Stimulated activated CD8-positive, alpha-beta memory T cell treated with anti-CD3 and anti-CD28 coated beads, Interleukin-15, amount 100 ng/mL, for 1 hour (primary cell): ENCODE data around the gene SH2D7.

ENCODE experiments used
- DNase-seq: peaks from one replicate; pipeline ENCODE4 v3.0.0-alpha.2; 2020; ENCODE audit warnings: low read depth

Gene SH2D7

DNA sequence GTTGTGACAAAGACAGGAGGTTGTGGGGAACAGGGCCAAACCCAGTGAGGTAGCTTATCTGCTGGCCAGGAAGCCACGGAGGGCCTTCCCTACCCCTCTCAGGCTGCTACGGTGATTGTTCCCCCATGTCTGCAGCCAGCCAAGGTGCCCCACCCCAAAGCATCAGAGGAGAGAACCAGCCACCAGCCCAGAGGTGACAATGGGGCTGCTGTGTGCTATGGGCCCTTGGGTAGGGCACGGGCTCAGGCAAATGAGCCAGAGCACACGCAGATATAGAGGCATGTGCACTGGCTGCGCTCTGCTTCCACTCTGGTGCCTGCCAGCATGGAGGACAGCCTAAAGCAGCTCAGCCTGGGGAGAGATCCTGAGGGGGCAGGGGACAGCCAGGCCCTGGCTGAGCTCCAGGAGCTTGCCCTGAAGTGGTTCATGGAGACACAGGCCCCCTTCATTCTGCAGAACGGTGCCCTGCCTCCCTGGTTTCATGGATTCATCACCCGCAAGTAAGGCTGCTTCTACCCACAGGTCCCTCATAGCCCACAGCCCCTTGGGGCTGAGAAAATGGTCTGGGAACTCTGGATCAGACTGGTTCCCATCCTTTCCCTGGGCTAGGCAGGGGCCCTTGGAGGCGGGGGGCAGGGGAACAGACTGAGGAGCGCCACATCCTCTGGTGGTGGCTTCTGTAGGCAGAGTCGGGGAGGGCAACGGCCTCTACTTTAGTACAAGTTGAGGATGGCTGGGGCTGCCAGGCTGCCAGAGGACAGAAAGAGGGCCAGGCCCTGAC lies at the start of gene SH2D7:
Gene SH2D7, plus strand, starts transcription at position 301 of the 781 bp plus-strand sequence. Its CDS starts 24 bp downstream, at position 325.
- no peak for DNase-seq

GRCh38 chr15:78044407-78045155 lies 47.8 kb upstream of the SH2D7 start:
- no peak for DNase-seq

DNA sequence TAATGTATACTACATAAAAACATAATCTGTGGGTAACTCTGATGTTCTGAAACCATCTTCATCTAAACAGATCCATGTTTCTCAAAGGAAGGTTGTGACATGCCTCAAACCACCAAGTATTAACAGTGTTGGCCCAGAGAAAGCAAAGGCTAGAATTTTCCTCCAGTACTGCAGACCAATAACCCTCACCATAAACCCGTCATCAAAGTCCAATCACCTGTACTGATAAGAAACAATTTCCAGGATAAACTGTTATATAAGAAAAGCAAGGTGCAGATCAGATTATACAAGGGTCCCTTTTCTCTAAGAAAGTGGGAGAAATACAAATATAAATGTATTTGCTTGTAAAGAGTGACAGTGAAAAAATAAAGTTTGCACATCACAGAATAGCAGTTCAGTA lies 47.2 kb upstream of the SH2D7 start:
- DNase-seq = no peak

GRCh38 chr15:78046796-78047341 lies 45.5 kb upstream of the SH2D7 start:
- no peak for DNase-seq

- no peak for DNase-seq
Observed at GRCh38 chr15:78047761-78048627, 44.4 kb upstream of the SH2D7 start.

DNA sequence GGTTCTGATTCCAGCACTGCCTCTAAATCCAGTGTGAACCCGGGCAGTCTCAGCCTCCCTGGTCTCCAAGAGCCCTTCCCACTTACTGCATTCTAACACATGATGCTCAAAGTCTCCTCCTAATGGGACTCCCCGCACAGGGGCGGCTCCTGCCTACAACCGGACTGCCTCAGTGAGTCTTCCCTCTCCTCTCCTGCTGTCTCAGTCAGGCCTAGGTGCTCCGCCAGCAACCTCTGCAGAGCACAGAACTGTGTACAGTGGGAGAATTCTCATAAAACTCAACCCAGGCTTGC lies 43.8 kb upstream of the SH2D7 start:
- DNase-seq = no peak

- DNase-seq = no peak
Observed at GRCh38 chr15:78049691-78050440, 42.5 kb upstream of the SH2D7 start.

DNA sequence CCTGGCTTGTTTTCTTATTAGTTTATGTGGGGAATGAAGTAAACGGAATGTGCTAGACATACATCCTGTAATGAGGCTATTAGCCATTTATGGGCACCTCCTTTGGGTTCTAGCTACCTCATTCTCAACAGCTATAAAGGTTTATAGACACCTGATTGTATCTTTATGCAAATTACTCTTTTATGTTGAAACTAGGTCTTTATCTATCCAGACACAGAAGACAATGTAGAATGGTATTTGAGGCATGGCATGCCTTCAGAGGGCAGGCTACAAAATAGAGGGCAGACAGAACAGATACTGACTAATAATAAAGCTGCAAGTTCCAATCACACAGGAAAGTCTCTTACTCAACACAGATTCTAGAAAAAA lies 41.9 kb upstream of the SH2D7 start:
- DNase-seq = no peak

- DNase-seq = no peak
Observed at GRCh38 chr15:78050826-78051225, 41.5 kb upstream of the SH2D7 start.

- DNase-seq = no peak
Observed at GRCh38 chr15:78051596-78051995, 40.8 kb upstream of the SH2D7 start.

GRCh38 chr15:78052001-78052401 lies 40.4 kb upstream of the SH2D7 start:
- DNase-seq = no peak

GRCh38 chr15:78052545-78052944 lies 39.8 kb upstream of the SH2D7 start:
- DNase-seq = no peak

GRCh38 chr15:78054518-78054917 lies 37.8 kb upstream of the SH2D7 start:
- DNase-seq = no peak

DNA sequence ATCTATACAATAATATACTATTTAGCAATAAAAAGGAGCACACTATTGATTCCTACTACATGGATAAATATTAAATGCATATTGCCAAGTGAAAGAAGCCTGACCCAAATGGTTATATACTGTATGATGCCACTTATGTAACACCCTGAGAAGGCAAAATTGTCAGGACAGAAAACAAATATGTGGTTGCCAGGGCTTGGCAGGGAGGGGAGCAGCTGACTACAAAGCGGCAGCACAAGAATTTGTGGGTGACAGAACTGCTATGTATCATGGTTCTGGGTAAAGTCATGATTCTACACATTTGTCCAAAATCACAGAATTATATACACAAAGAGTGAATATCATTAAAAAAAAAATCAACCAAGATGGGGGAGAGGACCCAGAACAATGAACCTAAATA lies 37.4 kb upstream of the SH2D7 start:
- DNase-seq = no peak

GRCh38 chr15:78055919-78056713 lies 36.2 kb upstream of the SH2D7 start:
- no peak for DNase-seq

DNA sequence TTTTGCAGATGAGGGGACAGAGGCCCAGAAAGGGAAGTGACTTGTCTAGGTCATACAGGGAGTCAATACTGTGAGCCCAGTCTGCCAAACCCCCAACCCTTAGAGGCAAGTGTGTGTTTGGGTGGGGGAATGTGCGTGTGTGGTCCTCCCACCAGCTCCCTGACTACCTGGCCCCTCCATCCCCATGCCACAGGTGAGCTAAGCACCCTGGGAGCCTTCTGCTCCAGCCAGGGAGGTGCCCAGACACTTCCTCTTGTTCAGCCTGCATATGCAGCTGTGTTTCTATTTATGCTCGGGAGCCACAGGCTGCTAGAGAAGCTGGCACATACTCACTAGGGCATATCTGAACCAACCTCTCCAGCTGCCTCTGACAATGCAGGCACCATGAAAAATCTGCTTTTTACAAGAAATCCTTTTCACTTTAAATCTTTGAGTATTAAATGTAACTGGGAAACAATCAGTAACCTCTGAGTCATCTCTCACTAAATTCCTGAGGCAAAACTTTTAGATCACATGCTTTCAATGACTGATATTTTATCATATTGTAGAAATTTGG lies 35.6 kb upstream of the SH2D7 start:
- DNase-seq = no peak

- DNase-seq = no peak
Observed at GRCh38 chr15:78057803-78058202, 34.6 kb upstream of the SH2D7 start.

DNA sequence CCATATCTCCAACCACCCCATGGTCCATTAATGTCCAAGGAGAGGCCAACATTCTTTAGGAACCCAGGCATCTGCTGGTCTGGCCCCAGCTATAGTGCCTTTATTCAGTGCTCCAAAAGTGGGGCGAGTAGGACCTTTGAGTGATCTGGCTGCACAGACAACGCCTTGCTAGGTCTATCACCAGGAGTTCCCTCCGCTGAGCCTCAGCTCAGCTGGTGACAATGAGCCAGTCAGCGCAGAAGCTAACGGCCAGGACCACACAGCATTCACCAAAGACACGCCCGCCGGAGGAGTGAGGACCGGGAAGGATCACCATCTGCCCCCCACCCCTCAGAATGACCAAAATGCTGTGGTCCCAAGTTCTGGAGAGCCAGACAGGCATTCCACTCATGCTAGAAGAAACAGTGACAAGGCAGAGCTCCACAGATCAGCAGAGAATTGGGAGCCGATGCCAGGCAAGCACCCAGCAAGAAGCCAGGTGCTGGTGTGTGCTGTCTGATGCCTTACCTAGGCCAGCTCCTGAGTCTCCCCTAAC lies 33.9 kb upstream of the SH2D7 start:
- no peak for DNase-seq

- no peak for DNase-seq
Observed at GRCh38 chr15:78059110-78059839, 33.1 kb upstream of the SH2D7 start.

DNA sequence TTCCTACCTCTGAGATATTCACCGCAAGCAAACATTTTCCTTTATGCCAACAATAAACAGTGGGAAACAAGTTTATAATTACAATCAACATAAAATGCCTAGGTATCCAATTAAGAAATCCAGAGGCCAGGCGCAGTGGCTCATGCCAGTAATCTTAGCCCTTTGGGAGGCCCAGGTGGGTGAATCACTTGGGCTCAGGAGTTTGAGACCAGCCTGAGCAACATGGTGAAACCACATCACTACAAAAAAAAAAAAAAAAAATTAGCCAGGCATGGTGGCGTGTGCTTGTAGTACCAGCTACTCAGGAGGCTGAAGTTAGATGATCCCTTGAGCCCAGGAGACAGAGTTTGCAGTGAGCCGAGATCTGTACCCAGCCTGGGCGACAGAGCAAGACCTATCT lies 32.1 kb upstream of the SH2D7 start:
- DNase-seq = no peak
